Bronchial epithelial cell (primary cell): ENCODE data around the gene GNG12. TPM values are rescaled to one million over a fixed set of nuclear protein-coding genes. Genes with fewer than 3 reads are reported as not detected.
"Not testable (repeated sequence)": the region's sequence is repeated elsewhere in the genome, so short reads cannot be mapped to it uniquely, and the experiment has no call there.

Experiments
- DNase-seq: peaks from one replicate; pipeline ENCODE4 v3.0.0-alpha.2; 2010; ENCODE audit warnings: low read depth
- FAIRE-seq: peaks from 2 replicates; lab custom pipeline; 2011; peaks lifted over from hg19 to GRCh38; lab: Jason Lieb, UNC
- H3K27me3 ChIP-seq: 2 replicates; pipeline ENCODE4 v1.5.1; 2011; ENCODE audit warnings: low read length; ENCODE audit not compliant: control insufficient read depth, insufficient read depth
- H3K36me3 ChIP-seq: 2 replicates; pipeline ENCODE4 v1.5.1; 2011; ENCODE audit warnings: low read length; ENCODE audit not compliant: control insufficient read depth, insufficient read depth
- H3K4me3 ChIP-seq: 2 replicates; pipeline ENCODE4 v1.5.1; 2011; ENCODE audit warnings: mild to moderate bottlenecking, low read depth, low read length, control low read depth
- CTCF ChIP-seq: IDR thresholded peaks from 2 replicates; pipeline ENCODE4 v1.5.1; 2011; ENCODE audit warnings: mild to moderate bottlenecking, moderate library complexity, low read length, control low read depth, inconsistent platforms; ENCODE audit not compliant: insufficient read depth, severe bottlenecking
- total RNA-seq: library from RNA; depleted of rRNA; stranded (reverse); fragments of >200 nt; gene quantifications from 2 replicates; pipeline ENCODE4 v1.2.1, GENCODE V29; 2014

GNG12 gene
- total RNA-seq, 1 donor from 2014 or later = 75.3 TPM

GRCh38 chr1:67732750-67733151, 100.5 kb downstream of the GNG12 start:
- DNase-seq (no peak), FAIRE-seq (no peak)
- Histone ChIP-seq H3K4me3 (no peak overlapping the region), H3K36me3 (no peaks in the 10 kb centered on the region), H3K27me3 (no peaks in the 10 kb centered on the region)
- TF ChIP-seq CTCF = no peak

DNA sequence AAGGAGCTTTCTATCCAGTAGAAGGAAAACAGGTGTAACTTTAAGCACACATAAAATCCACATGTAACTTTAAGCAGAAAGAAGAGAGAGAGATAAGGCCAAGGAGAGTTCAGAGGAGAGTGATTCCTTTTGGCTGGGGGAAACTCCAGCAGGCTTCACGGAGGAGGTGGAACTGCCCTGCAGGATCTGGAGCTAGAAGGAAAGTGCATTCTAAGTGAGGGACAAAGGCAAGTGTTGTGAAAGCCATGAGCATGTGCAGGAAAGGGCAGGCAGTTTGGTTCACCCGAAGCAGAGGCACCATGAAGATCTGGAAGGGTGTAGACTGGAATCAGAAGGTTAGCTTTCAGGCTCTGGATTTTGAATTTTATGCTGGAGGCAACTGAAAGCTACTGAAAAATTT, 101.9 kb downstream of the GNG12 start:
- no peak for TF ChIP-seq CTCF
- FAIRE-seq = no peak
- Histone ChIP-seq H3K36me3 (no peaks in the 10 kb centered on the region), H3K4me3 (no peak overlapping the region), H3K27me3 (no peaks in the 10 kb centered on the region)
- no peak for DNase-seq

DNA sequence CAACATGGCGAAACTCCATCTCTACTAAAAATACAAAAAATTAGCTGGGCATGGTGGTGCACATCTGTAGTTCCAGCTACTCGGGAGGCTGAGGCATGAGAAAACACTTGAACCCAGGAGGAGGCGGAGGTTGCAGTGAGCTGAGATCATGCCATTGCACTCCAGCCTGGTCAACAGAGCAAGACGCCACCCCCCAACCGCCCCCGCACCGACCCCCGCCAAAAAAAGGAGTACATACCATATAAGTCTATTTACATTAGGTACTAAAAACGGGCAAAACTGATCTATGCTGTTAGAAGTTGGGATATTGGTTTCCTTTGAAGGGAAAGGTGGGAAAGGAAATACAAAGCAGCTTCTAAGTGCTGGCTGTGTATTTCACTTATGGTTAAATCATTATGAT, 103.0 kb downstream of the GNG12 start:
- not testable (repeated sequence) for FAIRE-seq, H3K36me3 ChIP-seq, DNase-seq, H3K27me3 ChIP-seq, H3K4me3 ChIP-seq

DNA sequence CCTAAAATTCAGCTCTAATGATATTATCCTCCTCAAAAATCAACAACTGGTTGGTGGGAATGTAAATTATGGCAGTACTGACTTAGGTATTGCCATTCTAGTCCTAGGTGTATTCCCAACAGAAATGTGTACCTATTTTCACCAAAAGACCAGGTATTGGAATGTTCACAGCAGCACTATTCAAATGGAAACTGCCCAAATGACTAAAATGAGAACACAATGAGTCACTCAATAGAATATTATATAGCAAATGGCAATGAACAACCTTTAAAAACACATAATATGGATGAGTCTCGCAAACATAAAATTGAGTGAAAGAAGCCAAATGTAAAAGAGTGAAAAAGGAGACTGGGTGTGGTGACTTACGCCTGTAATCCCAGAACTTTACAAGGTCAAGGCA, 103.4 kb downstream of the GNG12 start:
- no peak for FAIRE-seq
- TF ChIP-seq CTCF = no peak
- H3K4me3 ChIP-seq = no peak overlapping the region
- no peaks in the 10 kb centered on the region for H3K27me3 ChIP-seq
- no peaks in the 10 kb centered on the region for H3K36me3 ChIP-seq
- peak; percentile 51 for DNase-seq

GRCh38 chr1:67726224-67726623, 107.0 kb downstream of the GNG12 start:
- FAIRE-seq (no peak), DNase-seq (peak; percentile 94)
- TF ChIP-seq CTCF = no peak
- Histone ChIP-seq H3K36me3 (no peaks in the 10 kb centered on the region), H3K27me3 (no peaks in the 10 kb centered on the region), H3K4me3 (no peak overlapping the region)

DNA sequence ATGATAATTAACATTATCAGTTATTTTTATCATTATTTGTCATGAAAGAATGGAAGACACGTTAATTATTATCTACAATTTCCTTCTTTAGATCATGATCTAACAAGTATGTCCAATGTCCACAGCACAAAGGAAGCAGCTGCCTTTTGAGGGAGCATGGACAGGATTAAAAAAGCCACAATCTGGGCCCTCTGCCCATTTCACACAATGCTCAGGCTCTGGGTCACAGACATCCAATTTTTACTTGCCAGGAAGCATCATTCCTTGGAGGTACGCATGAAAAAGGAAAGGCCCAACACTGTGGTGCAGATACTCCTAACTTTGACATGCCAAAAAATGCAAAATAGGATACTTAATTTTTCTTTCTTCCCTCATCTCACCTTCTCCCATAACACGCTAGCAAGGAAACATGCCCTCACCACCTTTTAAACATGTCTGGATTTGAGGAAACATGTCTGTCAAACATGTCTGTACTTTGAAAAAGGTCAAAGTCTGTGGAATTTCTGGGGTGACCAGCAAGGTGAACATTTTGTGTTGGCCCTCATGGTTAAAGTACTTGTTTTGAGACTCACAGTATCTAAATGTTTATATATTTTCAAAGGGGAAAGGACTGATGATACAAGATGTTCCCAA, 108.2 kb downstream of the GNG12 start:
- FAIRE-seq (no peak), DNase-seq (peak; percentile 88)
- Histone ChIP-seq H3K4me3 (no peak overlapping the region), H3K27me3 (no peaks in the 10 kb centered on the region), H3K36me3 (no peaks in the 10 kb centered on the region)
- TF ChIP-seq CTCF = no peak
